ENCODE measurements around the gene ANO6. TPM values are rescaled to one million over a fixed set of nuclear protein-coding genes. Genes with fewer than 3 reads are reported as not detected.

The ANO6 gene
- total and polyA plus RNA-seq, 2 donors (not counting 1 experiment from before 2014, with no cell fraction given): 6.6 to 19.5 TPM

DNA sequence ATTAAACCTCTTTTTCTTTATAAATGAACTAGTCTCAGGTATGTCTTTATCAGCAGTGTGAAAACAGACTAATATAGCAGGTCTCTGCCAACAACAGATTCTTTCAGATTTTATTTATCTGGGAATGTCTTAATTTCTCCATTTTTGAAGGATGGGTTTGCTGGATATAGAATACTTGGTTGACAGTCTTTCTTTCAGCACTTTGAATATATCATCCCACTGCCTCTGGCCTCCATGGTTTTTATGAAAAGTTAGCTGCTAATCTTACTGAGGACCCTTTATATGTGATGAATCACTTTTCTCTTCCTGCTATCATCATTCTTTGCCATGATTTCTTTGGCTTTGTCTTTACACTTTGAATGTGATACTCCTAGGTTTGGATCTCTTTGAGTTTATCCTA, 148.0 kb downstream of the ANO6 start:
- Histone ChIP-seq H3K79me2 (ENCODE audit: control insufficient read depth, insufficient read depth, low read length) (no peaks in the 10 kb centered on the region), H3K4me3 (ENCODE audit: control extremely low read depth in 1 of 5, extremely low read depth in 1 of 5, insufficient read depth in 1 of 5, low read depth in 2 of 5, low read length in 4 of 5) (no peak overlapping the region), H3K4me1 (ENCODE audit: control insufficient read depth in 2 of 2, insufficient read depth in 2 of 2, low read length in 2 of 2) (no peaks in the 10 kb centered on the region), H3K9ac (ENCODE audit: low read length) (no peak overlapping the region), H3K27me3 (replicated peaks in 1 of 4; ENCODE audit: control extremely low read depth in 1 of 4, control insufficient read depth in 3 of 4, insufficient read depth in 4 of 4, low read length in 3 of 4) (no peaks in the 10 kb centered on the region), H3K36me3 (replicated peaks in 1 of 2; ENCODE audit: control extremely low read depth in 1 of 2, control insufficient read depth in 1 of 2, extremely low read depth in 1 of 2, insufficient read depth in 2 of 2, low read length in 1 of 2) (peaks cover 16 to 20% of the 10 kb centered on the region in 2 experiments), H2AFZ (ENCODE audit: insufficient read depth, low read depth, low read length, poor library complexity, severe bottlenecking) (no peak overlapping the region), H4K20me1 (ENCODE audit: control insufficient read depth, insufficient read depth, low read length, poor library complexity, severe bottlenecking) (no peaks in the 10 kb centered on the region), H3K27ac (ENCODE audit: low read length in 2 of 2) (no peak overlapping the region), H3K9me3 (ENCODE audit: control extremely low read depth in 1 of 3, control insufficient read depth in 2 of 3, insufficient read depth in 1 of 3, low read length in 2 of 3) (peaks cover 3 to 26% (median 8%) of the 10 kb centered on the region in 3 donors), H3K4me2 (replicated peaks; ENCODE audit: low read depth, low read length, poor library complexity, severe bottlenecking) (no peak overlapping the region)
- intact Hi-C loops (cut with micrococcal nuclease): no loop called here
- no peak for TF ChIP-seq EZH2 (IDR thresholded peaks at IDR 0.05; ENCODE audit: borderline replicate concordance, insufficient read depth, low read depth, low read length, poor library complexity, severe bottlenecking)
- TF ChIP-seq, protein P1, sequence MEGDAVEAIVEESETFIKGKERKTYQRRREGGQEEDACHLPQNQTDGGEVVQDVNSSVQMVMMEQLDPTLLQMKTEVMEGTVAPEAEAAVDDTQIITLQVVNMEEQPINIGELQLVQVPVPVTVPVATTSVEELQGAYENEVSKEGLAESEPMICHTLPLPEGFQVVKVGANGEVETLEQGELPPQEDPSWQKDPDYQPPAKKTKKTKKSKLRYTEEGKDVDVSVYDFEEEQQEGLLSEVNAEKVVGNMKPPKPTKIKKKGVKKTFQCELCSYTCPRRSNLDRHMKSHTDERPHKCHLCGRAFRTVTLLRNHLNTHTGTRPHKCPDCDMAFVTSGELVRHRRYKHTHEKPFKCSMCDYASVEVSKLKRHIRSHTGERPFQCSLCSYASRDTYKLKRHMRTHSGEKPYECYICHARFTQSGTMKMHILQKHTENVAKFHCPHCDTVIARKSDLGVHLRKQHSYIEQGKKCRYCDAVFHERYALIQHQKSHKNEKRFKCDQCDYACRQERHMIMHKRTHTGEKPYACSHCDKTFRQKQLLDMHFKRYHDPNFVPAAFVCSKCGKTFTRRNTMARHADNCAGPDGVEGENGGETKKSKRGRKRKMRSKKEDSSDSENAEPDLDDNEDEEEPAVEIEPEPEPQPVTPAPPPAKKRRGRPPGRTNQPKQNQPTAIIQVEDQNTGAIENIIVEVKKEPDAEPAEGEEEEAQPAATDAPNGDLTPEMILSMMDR (IDR thresholded peaks at IDR 0.05): no peak
- Mint-ChIP-seq H3K27ac (no peak overlapping the region), H3K9me3 (ENCODE audit: insufficient read depth) (peaks cover 14% of the 10 kb centered on the region), H3K4me3 (no peak overlapping the region), H3K27me3 (no peaks in the 10 kb centered on the region), H3K4me1 (no peaks in the 10 kb centered on the region)
- ATAC-seq (ENCODE audit: low read depth) (no peak), DNase-seq (no peak)
- POLR2A ChIA-PET: no interaction called here
- CTCF ChIA-PET: no interaction called here

- H3K4me1 ChIP-seq (ENCODE audit: control insufficient read depth in 2 of 2, insufficient read depth in 2 of 2, low read length in 2 of 2): no peaks in the 10 kb centered on the region
- DNase-seq: no peak
- peaks cover 0 to 12% (median 0%) of the 10 kb centered on the region in 3 donors for H3K9me3 ChIP-seq (ENCODE audit: control extremely low read depth in 1 of 3, control insufficient read depth in 2 of 3, insufficient read depth in 1 of 3, low read length in 2 of 3)
- no peak overlapping the region for H3K4me3 ChIP-seq (ENCODE audit: control extremely low read depth in 1 of 5, extremely low read depth in 1 of 5, insufficient read depth in 1 of 5, low read depth in 2 of 5, low read length in 4 of 5)
- no peaks in the 10 kb centered on the region for H4K20me1 ChIP-seq (ENCODE audit: control insufficient read depth, insufficient read depth, low read length, poor library complexity, severe bottlenecking)
- intact Hi-C loops (cut with micrococcal nuclease): no loop called here
- TF ChIP-seq EZH2 (IDR thresholded peaks at IDR 0.05; ENCODE audit: borderline replicate concordance, insufficient read depth, low read depth, low read length, poor library complexity, severe bottlenecking): no peak
- TF ChIP-seq, protein P1 (IDR thresholded peaks at IDR 0.05): no peak
- ChIA-PET CTCF (no interaction called here), POLR2A (no interaction called here)
- no peak for ATAC-seq (ENCODE audit: low read depth)
- no peak overlapping the region for H3K27ac ChIP-seq (ENCODE audit: low read length in 2 of 2)
- no peak overlapping the region for H3K4me2 ChIP-seq (replicated peaks; ENCODE audit: low read depth, low read length, poor library complexity, severe bottlenecking)
- H3K27ac Mint-ChIP-seq: no peak overlapping the region
- H3K9ac ChIP-seq (ENCODE audit: low read length): no peak overlapping the region
- no peaks in the 10 kb centered on the region for H3K79me2 ChIP-seq (ENCODE audit: control insufficient read depth, insufficient read depth, low read length)
- H2AFZ ChIP-seq (ENCODE audit: insufficient read depth, low read depth, low read length, poor library complexity, severe bottlenecking): no peak overlapping the region
- no peak overlapping the region for H3K4me3 Mint-ChIP-seq
- no peaks in the 10 kb centered on the region for H3K27me3 Mint-ChIP-seq
- no peaks in the 10 kb centered on the region for H3K4me1 Mint-ChIP-seq
- 100% methylated on average over 2 of the region's 3 CpGs for WGBS (ENCODE audit: insufficient coverage)
- H3K27me3 ChIP-seq (replicated peaks in 1 of 4; ENCODE audit: control extremely low read depth in 1 of 4, control insufficient read depth in 3 of 4, insufficient read depth in 4 of 4, low read length in 3 of 4): no peaks in the 10 kb centered on the region
- H3K36me3 ChIP-seq (replicated peaks in 1 of 2; ENCODE audit: control extremely low read depth in 1 of 2, control insufficient read depth in 1 of 2, extremely low read depth in 1 of 2, insufficient read depth in 2 of 2, low read length in 1 of 2): peaks cover 12 to 24% of the 10 kb centered on the region in 2 experiments
- H3K9me3 Mint-ChIP-seq (ENCODE audit: insufficient read depth): peaks cover 13% of the 10 kb centered on the region
Measured at GRCh38 chr12:45368841-45369489, 153.1 kb downstream of the ANO6 start.

Measured in B cell (primary cell).